H1 (cell line): ENCODE results near the gene MXRA8. TPM values are rescaled to one million over a fixed set of nuclear protein-coding genes. Genes with fewer than 3 reads are reported as not detected.

Source experiments
- CTCF ChIA-PET: fragments of 300-600 bp; sonication (Branson Sonifier 250); formaldehyde crosslinking; loops from one replicate; lab custom pipeline; 2021; ENCODE audit not compliant: partially characterized antibody; lab: Charles Lee
- POLR2A ChIA-PET: fragments of 300-600 bp; sonication (Branson Sonifier 250); formaldehyde crosslinking; loops from one replicate; lab custom pipeline; 2021; ENCODE audit warnings: inconsistent platforms; ENCODE audit not compliant: partially characterized antibody; lab: Charles Lee
- DNase-seq, 2 experiments: peaks; one replicate each; pipeline versions ENCODE4 v3.0.0 to v3.0.0-alpha.2; 2010 to 2022; ENCODE audit warnings: low spot score in 2 of 2, low read depth in 1 of 2, mixed read lengths in 1 of 2
- FAIRE-seq: peaks from 2 replicates; lab custom pipeline; 2011; peaks lifted over from hg19 to GRCh38; lab: Jason Lieb, UNC
- H2AFZ ChIP-seq: 2 replicates; pipeline ENCODE4 v1.8.1; 2012; ENCODE audit warnings: low read length, inconsistent platforms
- H2AK5ac ChIP-seq: 2 replicates; pipeline ENCODE4 v1.6.1; 2013; ENCODE audit warnings: low read depth, low read length
- H2BK120ac ChIP-seq: replicated peaks from 2 replicates; pipeline ENCODE3; 2013; ENCODE audit warnings: low read depth, low read length, inconsistent platforms
- H2BK12ac ChIP-seq: 2 replicates; pipeline ENCODE4 v1.6.1; 2013; ENCODE audit warnings: low read depth, low read length
- H2BK15ac ChIP-seq: 2 replicates; pipeline ENCODE4 v1.6.1; 2013; ENCODE audit warnings: low read length
- H2BK20ac ChIP-seq: 2 replicates; pipeline ENCODE4 v1.6.1; 2013; ENCODE audit warnings: low read length
- H2BK5ac ChIP-seq: 2 replicates; pipeline ENCODE4 v1.6.1; 2013; ENCODE audit warnings: low read depth, low read length
- H3K14ac ChIP-seq: 2 replicates; pipeline ENCODE4 v1.6.1; 2013; ENCODE audit warnings: inconsistent platforms; ENCODE audit not compliant: insufficient read length
- H3K18ac ChIP-seq: 2 replicates; pipeline ENCODE4 v1.6.1; 2013; ENCODE audit warnings: low read length; ENCODE audit errors: extremely low read depth
- H3K23ac ChIP-seq: 2 replicates; pipeline ENCODE4 v1.6.1; 2013; ENCODE audit warnings: inconsistent platforms; ENCODE audit not compliant: insufficient read length
- H3K23me2 ChIP-seq: 2 replicates; pipeline ENCODE4 v1.6.1; 2013; ENCODE audit warnings: low read depth, low read length
- H3K27ac ChIP-seq: 2 replicates; pipeline ENCODE4 v1.6.1; 2011; ENCODE audit warnings: low read depth, low read length, inconsistent platforms
- H3K27me3 ChIP-seq, 4 experiments: replicated peaks in 1 of 4; 1 replicate in 1 of 4; 2 replicates in 3 of 4; pipeline versions ENCODE4 v1.6.1 to v1.8.1; 2011 to 2013; ENCODE audit warnings: low read length in 3 of 4, mild to moderate bottlenecking in 3 of 4, inconsistent platforms in 2 of 4, mixed read lengths in 2 of 4, moderate library complexity in 1 of 4; ENCODE audit not compliant: control insufficient read depth in 3 of 4, insufficient read depth in 3 of 4; ENCODE audit errors: extremely low read depth in 1 of 4
- H3K36me3 ChIP-seq, 4 experiments: 2 replicates each; pipeline versions ENCODE4 v1.6.1 to v1.8.1; 2011 to 2013; ENCODE audit warnings: mild to moderate bottlenecking in 4 of 4, low read length in 3 of 4, moderate library complexity in 2 of 4, control low read depth in 1 of 4, inconsistent platforms in 1 of 4; ENCODE audit not compliant: insufficient read depth in 4 of 4, control insufficient read depth in 2 of 4
- H3K4ac ChIP-seq: replicated peaks from 2 replicates; pipeline ENCODE3; 2013; ENCODE audit warnings: low read length, low read depth, mixed read lengths, inconsistent platforms; ENCODE audit not compliant: insufficient read length
- H3K4me1 ChIP-seq, 4 experiments: replicated peaks in 1 of 4; 1 replicate in 1 of 4; 2 replicates in 3 of 4; pipeline versions ENCODE4 v1.6.1 to v1.8.1; 2011 to 2013; ENCODE audit warnings: low read length in 3 of 4, inconsistent platforms in 2 of 4, mixed read lengths in 1 of 4; ENCODE audit not compliant: insufficient read depth in 4 of 4, control insufficient read depth in 3 of 4
- H3K4me2 ChIP-seq, 2 experiments: 2 replicates each; pipeline versions ENCODE4 v1.6.1 to v1.8.1; 2011 to 2013; ENCODE audit warnings: low read depth in 2 of 2, low read length in 2 of 2, control low read depth in 1 of 2, inconsistent platforms in 1 of 2, mild to moderate bottlenecking in 1 of 2; ENCODE audit not compliant: insufficient read depth in 1 of 2
- H3K4me3 ChIP-seq, 4 experiments: fragments of 200-600, 300-600 bp in 1 of 4; sonication (generic), shearing (Covaris generic), sonication (Bioruptor Twin) in 1 of 4; 2 replicates each; pipeline versions ENCODE4 v1.5.1 to v1.8.1; 2011 to 2016; ENCODE audit warnings: low read length in 4 of 4, low read depth in 3 of 4, control low read depth in 2 of 4, inconsistent platforms in 2 of 4, mild to moderate bottlenecking in 2 of 4, mixed read lengths in 1 of 4, moderate library complexity in 1 of 4; ENCODE audit not compliant: insufficient read depth in 2 of 4; ENCODE audit errors: extremely low read depth in 1 of 4
- H3K56ac ChIP-seq: replicated peaks from 2 replicates; pipeline ENCODE3; 2013; ENCODE audit warnings: low read depth, mild to moderate bottlenecking, mixed read lengths, low read length, inconsistent platforms; ENCODE audit not compliant: insufficient read length
- H3K79me1 ChIP-seq: 2 replicates; pipeline ENCODE4 v1.6.1; 2013; ENCODE audit warnings: low read depth, low read length, control low read depth
- H3K79me2 ChIP-seq, 2 experiments: 2 replicates each; pipeline versions ENCODE4 v1.6.1 to v1.8.1; 2012 to 2013; ENCODE audit warnings: low read length in 2 of 2, mild to moderate bottlenecking in 2 of 2, inconsistent platforms in 1 of 2; ENCODE audit not compliant: insufficient read depth in 2 of 2, control insufficient read depth in 1 of 2
- H3K9ac ChIP-seq, 4 experiments: replicated peaks in 1 of 4; 1 replicate in 1 of 4; 2 replicates in 3 of 4; pipeline versions ENCODE4 v1.6.1 to v1.8.1; 2011 to 2013; ENCODE audit warnings: low read depth in 3 of 4, low read length in 3 of 4, control low read depth in 2 of 4, mild to moderate bottlenecking in 2 of 4, moderate library complexity in 2 of 4, inconsistent platforms in 1 of 4; ENCODE audit errors: extremely low read depth in 1 of 4
- H3K9me3 ChIP-seq, 2 experiments: 2 replicates each; pipeline versions ENCODE4 v1.6.1 to v1.8.1; 2012 to 2013; ENCODE audit warnings: mild to moderate bottlenecking in 2 of 2, moderate library complexity in 2 of 2, control low read depth in 1 of 2, inconsistent platforms in 1 of 2, low read depth in 1 of 2, low read length in 1 of 2, mixed read lengths in 1 of 2; ENCODE audit not compliant: insufficient read depth in 2 of 2
- H4K20me1 ChIP-seq, 2 experiments: replicated peaks in 1 of 2; 2 replicates each; pipeline versions ENCODE3 to v1.8.1; 2011 to 2013; ENCODE audit warnings: inconsistent platforms in 2 of 2, low read length in 2 of 2, mild to moderate bottlenecking in 1 of 2; ENCODE audit not compliant: insufficient read depth in 2 of 2, control insufficient read depth in 1 of 2
- H4K5ac ChIP-seq: 2 replicates; pipeline ENCODE4 v1.6.1; 2013; ENCODE audit warnings: low read length, low read depth, mixed read lengths, inconsistent platforms; ENCODE audit not compliant: insufficient read length
- H4K8ac ChIP-seq: 2 replicates; pipeline ENCODE4 v1.8.0; 2013; ENCODE audit warnings: mild to moderate bottlenecking, moderate library complexity, low read length, inconsistent platforms; ENCODE audit not compliant: insufficient read depth; ENCODE audit errors: extremely low read depth
- H4K91ac ChIP-seq: replicated peaks from 2 replicates; pipeline ENCODE3; 2013; ENCODE audit warnings: low read length, mixed read lengths, inconsistent platforms; ENCODE audit not compliant: insufficient read length
- BRCA1 ChIP-seq: IDR thresholded peaks from 2 replicates; pipeline ENCODE4 v1.6.1; 2012; ENCODE audit warnings: low read depth, low read length, improper control_type of control experiment
- CHD1 ChIP-seq: IDR thresholded peaks from 2 replicates; pipeline ENCODE4 v1.6.1; 2012; ENCODE audit warnings: low read depth, low read length, improper control_type of control experiment
- CREB1 ChIP-seq: IDR thresholded peaks from 2 replicates; pipeline ENCODE4 v1.6.1; 2012; ENCODE audit warnings: inconsistent platforms
- JUND ChIP-seq: IDR thresholded peaks from 2 replicates; pipeline ENCODE4 v1.6.1; 2011; ENCODE audit warnings: mild to moderate bottlenecking, improper control_type of control experiment, low read length
- NANOG ChIP-seq: IDR thresholded peaks from 2 replicates; pipeline ENCODE4 v1.6.1; 2011; ENCODE audit warnings: low read length, low read depth, mild to moderate bottlenecking, inconsistent platforms; ENCODE audit not compliant: insufficient read depth, poor library complexity, severe bottlenecking
- WGBS, 2 experiments: shearing (Covaris generic) in 1 of 2; methylation state at CpG; one replicate each; pipeline versions ENCODE4 v1.1.6 to v1.1.7; 2013 to 2015; ENCODE audit warnings: low lambda C conversion rate in 2 of 2, mixed read lengths in 2 of 2, inconsistent platforms in 1 of 2, low coverage in 1 of 2, missing lambda C conversion rate in 1 of 2; ENCODE audit not compliant: insufficient replicate concordance in 2 of 2, insufficient coverage in 1 of 2, insufficient read length in 1 of 2; ENCODE audit errors: extremely low coverage in 1 of 2, missing lambda C conversion rate in 1 of 2; 5-methylcytosine and 5-hydroxymethylcytosine counted together
- polyA plus RNA-seq, 7 experiments: library from polyadenylated mRNA; depleted of rRNA in 3 of 7; stranded (reverse) in 5 of 7; unstranded in 2 of 7; fragments of >200 nt in 5 of 7; fragments of 200-250 nt in 2 of 7; gene quantifications; 1 replicate in 5 of 7; 2 replicates in 1 of 7; 4 replicates in 1 of 7; pipeline versions ENCODE4 v1.2.1 to v1.2.3, GENCODE V29; 2011 to 2013; ENCODE audit warnings: missing spikeins in 2 of 7, mixed read lengths in 2 of 7
- total RNA-seq: library from RNA; stranded (reverse); fragmentation: NEBNext Ultra II Directional; extraction: Animal tissue kit (Norgen Biotek cat#: 25700); gene quantifications from 2 replicates; pipeline ENCODE4 v1.2.1, GENCODE V29; 2021

The MXRA8 gene
- total and polyA plus RNA-seq, 2 of the 8 experiments (the other 6 are each of a cell fraction or from before 2014, with no cell fraction given) = 10.5 to 17.2 TPM

GRCh38 chr1:1318131-1318652 is 40.2 kb downstream of the MXRA8 start:
- TF ChIP-seq CHD1 = no peak
- TF ChIP-seq BRCA1 = no peak
- no peak for TF ChIP-seq CREB1
- no peak for TF ChIP-seq NANOG
- TF ChIP-seq JUND = peak; percentile 69
- H3K9me3 ChIP-seq = no peaks in the 10 kb centered on the region
- H2BK12ac ChIP-seq = no peak overlapping the region
- no peak overlapping the region for H2AFZ ChIP-seq
- FAIRE-seq (no peak), DNase-seq (no peak)
- no peak overlapping the region for H3K14ac ChIP-seq
- WGBS, 2 experiments = 88% methylated on average over 9 of the region's 9 CpGs; no CpG with 5 or more reads in 1 of the 2 experiments
- H2BK5ac ChIP-seq = no peak overlapping the region
- H3K4ac ChIP-seq = no peak overlapping the region
- no peak overlapping the region for H3K27ac ChIP-seq
- H2BK120ac ChIP-seq = no peak overlapping the region
- no peak overlapping the region for H4K8ac ChIP-seq
- no peaks in the 10 kb centered on the region for H3K23me2 ChIP-seq
- ChIA-PET CTCF (interaction anchor here (0.6 to 1.0 kb wide), 2 partner anchors 24 to 28 kb away, joined by 3 read pairs; no protein-coding TSS in a partner anchor), POLR2A (interaction anchor here (1.1 to 10.1 kb wide), 4 partner anchors 8 to 30 kb away, joined by 3 to 134 read pairs (median 5); partner anchors contain the start of gene TAS1R3)
- H3K4me1 ChIP-seq = peaks cover 0 to 15% (median 4%) of the 10 kb centered on the region in 4 experiments; a peak in 6 of 7 replicates
- no peak overlapping the region for H3K4me2 ChIP-seq
- H3K18ac ChIP-seq = no peak overlapping the region
- H2BK20ac ChIP-seq = no peak overlapping the region
- H4K20me1 ChIP-seq = peaks cover 23 to 36% of the 10 kb centered on the region in 2 experiments
- H3K4me3 ChIP-seq = no peak overlapping the region
- no peak overlapping the region for H3K9ac ChIP-seq
- H3K36me3 ChIP-seq = peaks cover 12 to 34% (median 21%) of the 10 kb centered on the region in 4 experiments
- H3K79me1 ChIP-seq = peaks cover 31% of the 10 kb centered on the region
- no peak overlapping the region for H2BK15ac ChIP-seq
- H3K79me2 ChIP-seq = peaks cover 9 to 41% of the 10 kb centered on the region in 2 experiments; a peak in 3 of 4 replicates
- no peaks in the 10 kb centered on the region for H3K27me3 ChIP-seq
- no peak overlapping the region for H3K23ac ChIP-seq
- H2AK5ac ChIP-seq = no peak overlapping the region
- H4K91ac ChIP-seq = no peak overlapping the region
- H4K5ac ChIP-seq = no peak overlapping the region
- H3K56ac ChIP-seq = no peak overlapping the region
